Renal cortex interstitium (tissue), 11 donors: ENCODE data around the gene POU6F2. TPM values are rescaled to one million over a fixed set of nuclear protein-coding genes. Genes with fewer than 3 reads are reported as not detected.
A peak's percentile ranks its signal among the peaks of the same experiment; 100 is the strongest.
"Not testable (repeated sequence)": the region's sequence is repeated elsewhere in the genome, so short reads cannot be mapped to it uniquely, and the experiment has no call there.

Experiments
- DNase-seq, 11 donors: peaks; one replicate each; pipeline ENCODE4 v3.0.0-alpha.2; 2013; ENCODE audit warnings: low read depth in 9 of 11, low spot score in 4 of 11; ENCODE audit errors: extremely low read depth in 1 of 11
- polyA plus RNA-seq, 3 donors: library from polyadenylated mRNA; unstranded; fragments of 120-200 nt; gene quantifications; one replicate each; pipeline ENCODE4 v1.2.1, GENCODE V29; 2013; ENCODE audit not compliant: insufficient read length in 3 of 3

The POU6F2 gene
- polyA plus RNA-seq, 3 donors, result 0.11 to 0.35 (median 0.26) TPM

DNA sequence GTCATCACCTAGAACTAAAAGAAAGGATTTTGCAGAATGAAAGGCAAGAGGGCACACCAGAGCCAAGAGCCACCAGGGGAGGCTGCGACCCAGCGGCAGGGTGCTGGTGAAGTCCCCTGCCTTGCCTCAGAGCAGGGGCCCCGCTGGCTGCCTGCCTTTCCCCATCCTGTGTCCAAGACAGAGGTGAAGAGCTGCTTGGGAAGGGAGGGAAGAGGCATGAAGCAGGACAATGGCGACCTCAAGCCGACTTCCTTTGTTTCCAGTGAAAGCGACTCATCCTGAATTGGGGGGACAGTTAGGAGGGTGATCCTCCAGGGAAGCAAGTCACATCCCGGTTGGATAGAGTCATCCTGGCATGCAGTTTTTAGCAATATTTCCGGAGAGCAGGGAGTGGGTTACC is 333.0 kb downstream of the POU6F2 start:
- no peak for DNase-seq

DNA sequence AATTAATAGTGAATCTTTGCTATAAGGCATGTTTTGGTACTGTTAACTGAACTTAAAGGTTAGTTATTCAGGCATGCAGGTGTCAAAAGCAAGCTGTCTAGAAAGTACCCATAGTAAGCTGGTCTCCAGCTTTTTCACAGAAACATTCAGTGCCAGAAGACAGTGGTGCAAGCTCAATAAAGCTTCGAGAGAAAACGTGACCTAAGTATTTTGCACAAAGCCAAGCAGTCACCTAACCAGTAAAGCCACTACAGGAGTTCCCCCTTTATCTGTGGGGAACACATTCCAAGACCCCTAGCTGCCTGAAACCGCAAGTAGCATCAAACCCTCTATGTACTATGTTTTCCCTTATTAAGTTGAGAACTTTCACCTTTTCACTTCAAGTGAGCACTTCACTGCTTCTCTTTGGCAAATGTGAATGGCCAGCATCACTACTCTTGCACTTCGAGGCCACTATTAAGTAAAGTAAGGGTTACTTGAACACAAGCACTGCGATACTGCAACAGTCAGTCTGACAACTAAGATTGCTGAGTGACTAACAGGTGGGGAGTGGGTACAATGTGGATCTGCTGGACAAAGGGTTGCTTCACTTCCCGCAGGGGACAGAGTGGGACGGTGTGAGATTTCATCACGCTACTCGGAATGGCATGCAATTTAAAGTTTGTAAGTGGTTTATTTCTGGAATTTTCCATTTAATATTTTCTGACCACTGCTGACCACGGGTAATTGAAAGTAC is 334.7 kb downstream of the POU6F2 start:
- DNase-seq, result no peak

DNA sequence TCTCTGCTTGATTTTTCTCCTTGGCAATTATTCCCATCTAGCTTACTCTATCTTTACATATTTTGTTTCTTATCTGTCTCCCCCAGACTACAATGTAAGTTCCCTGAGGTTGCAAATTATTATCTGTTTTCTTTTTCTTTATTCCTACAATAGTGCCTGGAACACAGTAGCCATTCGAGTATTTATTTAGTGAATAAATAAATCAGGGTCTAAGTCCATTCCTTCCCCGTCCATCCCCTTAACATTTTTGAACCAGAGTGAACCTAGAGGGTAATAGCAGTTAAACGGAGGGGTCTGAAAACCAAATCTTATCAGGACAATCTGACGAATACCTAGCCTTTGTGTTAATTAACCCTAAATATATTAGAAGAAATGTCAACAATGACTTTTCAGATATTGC is 335.7 kb downstream of the POU6F2 start:
- no peak for DNase-seq

DNA sequence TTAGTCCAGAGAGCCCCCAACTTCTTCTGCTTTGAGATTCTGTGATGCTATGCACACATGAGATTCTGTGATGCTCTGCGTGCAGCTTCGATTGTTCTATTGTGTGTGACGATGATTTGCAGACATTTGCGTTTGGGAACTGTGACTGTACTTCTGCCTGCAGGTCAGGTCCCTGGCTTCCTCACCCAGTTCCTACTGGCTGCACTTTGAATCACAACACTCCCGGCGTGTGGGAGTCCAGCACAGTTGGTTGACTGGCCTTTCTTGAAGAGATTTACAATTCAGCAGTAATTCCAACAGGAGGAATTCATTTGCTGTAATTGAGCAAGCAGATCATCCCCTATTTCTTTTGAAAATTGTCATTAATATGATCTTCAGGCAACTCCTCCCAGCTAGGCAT is 336.3 kb downstream of the POU6F2 start:
- peak in 10 of 11 donors; percentile 38 to 77 (median 58) for DNase-seq

DNA sequence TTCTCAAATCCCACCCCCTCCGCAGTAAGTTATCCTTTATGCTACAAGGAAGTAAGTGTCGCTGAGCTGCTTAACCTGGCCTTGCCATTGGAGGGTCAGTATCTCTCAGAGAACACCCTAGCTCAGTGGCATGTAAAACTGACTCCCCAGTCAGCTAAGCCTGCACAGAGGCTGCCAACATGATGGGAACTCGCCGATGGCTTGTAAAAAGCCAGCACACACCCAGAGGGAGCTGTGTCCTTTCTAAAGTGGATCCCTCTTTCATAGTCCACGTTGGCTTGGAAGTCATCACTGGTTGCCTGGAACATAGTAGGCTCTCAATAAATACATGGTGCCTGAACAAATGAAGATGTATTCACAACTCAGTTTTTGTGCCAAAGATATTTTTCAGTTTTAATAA is 339.4 kb downstream of the POU6F2 start:
- no peak for DNase-seq

DNA sequence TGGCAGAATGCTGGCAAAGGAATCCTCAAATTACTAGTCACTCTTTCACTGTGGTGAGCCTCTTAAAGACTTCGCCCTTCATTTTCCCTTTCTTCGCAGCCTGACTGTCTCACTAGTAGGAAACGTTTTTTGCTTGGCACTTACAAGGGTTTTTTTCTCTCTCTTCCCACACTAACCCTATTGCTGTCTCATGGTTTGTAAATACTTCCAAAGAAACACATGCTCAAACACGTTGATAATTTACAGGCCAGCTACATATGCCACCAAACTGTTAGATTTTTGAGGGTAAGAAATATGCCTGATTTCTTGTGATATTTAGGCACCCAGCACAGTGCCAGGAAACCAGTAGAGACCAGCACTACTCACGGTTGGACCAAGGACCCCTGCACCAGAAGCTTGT is 340.2 kb downstream of the POU6F2 start:
- no peak for DNase-seq

DNA sequence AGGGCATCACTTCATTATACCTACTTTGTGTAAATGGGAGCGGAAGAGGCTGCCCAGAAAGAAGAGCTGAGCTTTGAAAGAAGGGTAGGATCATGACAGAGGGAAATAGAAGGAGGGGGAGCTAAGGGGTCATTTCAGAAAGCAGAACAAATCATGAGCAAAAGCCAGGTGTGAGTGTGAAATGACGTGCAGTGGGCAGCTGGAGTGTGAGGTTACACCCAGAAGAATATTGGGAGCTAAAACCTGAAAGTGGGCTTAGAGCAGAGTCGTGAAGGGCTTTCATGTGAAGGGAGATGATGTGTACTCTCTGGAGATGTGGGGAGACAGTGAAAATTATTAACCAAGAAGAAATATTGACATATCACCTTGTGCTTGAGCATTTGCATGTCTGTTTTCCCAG is 343.5 kb downstream of the POU6F2 start:
- DNase-seq, result no peak

DNA sequence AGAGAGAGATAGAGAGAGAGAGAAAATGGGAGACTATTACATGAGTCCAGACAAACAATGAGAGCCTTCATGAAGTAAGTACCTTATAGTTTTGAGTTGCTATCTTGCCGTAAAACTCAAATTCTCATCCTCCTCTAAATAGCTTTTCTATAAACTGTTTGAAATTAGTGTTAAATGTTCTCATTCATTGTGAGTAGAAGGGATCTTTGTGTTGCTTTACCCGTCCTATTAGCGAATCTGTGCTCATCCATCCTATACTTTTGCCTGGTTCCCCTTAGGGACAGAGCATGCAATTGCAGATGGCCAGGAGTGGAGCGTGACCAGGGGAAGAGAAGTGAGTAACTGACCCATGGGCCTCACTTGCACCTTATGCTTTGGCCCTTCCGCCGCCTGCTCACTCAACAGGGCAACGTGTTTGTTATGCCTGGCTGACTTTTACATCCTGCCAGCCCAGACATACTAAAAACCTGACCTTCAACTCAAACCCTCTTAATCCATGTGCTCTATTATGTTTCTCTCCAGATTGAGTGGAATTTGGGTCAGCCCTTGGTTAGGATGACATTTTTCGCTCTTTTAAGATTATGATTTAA is 344.3 kb downstream of the POU6F2 start:
- peak in 2 of 11 donors; percentile 28 to 37 for DNase-seq

DNA sequence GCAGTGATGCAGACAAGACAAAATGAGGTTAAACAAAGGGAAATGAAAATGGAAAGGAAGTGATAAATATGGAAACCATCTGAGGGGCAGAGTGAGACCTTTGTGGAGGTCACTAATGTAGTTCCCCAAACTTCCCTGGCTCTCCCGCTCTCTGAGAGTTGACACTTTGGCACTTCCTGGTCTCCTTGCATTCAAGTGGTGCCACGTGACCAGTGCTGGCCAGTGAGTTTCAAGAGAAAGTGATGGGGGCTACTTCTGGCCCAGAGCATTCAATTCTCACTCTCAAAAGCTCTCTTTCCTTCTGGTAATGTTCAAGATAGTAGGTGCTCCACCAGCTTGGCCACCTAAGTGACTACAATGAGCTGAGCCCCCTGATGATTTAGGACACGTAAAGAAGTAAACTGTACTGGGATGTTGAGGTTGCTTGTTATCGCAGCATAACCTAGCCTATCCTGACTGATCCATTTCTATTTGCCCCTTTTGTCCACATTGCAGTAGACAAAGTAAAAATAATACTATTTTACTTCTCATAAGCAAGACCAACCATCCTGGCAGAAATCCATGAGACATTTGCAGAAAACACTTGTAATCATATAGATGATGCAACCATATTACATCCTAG is 346.5 kb downstream of the POU6F2 start:
- no peak for DNase-seq

DNA sequence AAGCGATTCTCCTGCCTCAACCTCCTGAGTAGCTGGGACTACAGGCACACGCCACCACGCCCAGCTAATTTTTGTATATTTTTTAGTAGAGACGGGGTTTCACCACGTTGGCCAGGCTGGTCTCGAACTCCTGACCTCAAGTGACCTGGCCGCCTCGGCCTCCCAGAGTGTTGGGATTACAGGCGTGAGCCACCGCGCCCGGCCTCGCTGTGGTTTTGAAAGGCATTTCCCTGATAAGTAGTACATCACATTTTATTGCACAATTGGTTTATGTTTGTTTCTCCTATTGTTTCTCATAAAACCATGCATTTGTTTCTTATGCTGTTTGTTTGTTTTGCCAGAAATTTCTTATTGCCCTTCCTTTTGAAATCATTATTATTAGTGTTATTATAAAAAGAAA is 353.9 kb downstream of the POU6F2 start:
- DNase-seq, result not testable (repeated sequence)

DNA sequence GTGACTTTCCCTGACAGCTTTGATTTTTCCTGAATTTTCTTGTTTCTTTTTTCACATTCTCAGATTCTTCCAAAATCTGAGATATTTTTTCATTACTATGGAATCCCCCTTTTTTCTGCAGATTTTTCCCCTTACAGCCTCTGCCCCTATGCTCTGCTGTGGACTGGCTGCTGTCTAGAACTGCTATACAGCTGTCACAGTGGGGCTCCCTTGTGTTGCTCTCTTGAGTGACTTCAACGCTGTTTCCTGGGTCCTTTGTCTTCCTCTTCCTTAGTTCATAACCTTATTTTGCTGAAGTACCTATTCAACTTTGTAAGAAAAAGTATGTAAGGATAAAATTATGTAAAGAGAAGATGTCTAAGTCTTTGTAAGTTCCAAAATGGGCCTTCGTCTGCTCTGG is 354.4 kb downstream of the POU6F2 start:
- DNase-seq, result no peak

DNA sequence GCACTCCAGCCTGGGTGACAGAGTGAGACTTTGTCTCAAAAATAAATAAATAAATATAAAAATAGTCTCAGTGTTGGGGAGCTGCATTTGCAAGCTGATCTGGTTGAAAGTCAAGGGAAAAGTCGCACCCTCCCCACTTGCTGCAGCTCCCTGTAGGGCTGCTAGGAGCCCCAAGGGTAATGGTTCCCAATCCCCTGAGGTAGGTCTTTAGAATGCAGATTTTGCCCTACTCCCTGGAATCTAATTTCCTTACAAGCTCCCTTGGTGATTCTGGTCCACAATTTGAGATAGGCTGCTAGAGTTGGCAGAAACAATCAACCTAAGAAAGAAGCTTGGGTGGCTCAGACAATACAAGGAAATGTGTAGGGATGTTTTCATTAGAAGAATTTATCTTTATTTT is 356.0 kb downstream of the POU6F2 start:
- no peak for DNase-seq

DNA sequence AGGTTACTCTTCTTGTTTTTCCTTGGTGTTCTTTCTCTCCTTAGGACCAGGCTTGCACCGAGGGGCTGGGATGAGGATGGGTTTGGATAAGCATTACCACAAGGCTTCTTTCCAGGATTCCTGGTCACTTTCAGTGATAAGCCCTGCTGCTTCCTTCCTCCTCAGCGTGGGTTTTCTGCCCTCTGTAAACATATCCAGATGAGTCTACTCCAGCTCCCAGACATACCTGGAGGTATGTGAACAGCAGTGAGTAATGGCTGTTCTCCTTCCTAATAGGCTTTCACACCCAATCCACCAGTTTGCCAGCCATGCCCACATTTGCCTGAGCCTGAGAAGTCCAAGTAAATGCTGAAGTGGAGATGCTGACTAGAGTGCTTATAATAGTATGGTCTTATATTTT is 358.7 kb downstream of the POU6F2 start:
- DNase-seq, result no peak

DNA sequence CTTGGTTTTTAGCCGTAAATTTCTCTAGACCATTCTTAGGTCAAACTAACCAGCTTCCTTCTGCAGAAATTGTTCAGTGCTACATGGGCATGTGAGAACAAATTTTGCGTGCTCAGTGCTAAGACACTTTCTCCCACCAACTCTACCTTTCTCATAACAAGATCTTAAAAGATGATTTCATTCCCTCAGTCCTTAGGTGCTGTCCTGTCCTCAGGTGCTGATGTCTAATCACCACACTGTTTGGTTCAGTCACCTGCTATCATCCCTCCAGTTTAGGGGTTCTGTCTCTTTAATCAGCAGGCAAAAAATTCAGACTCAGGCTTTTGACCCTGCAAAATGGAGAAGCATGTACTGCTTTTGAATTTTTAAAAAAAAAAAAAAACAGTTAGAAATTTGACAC is 361.0 kb downstream of the POU6F2 start:
- no peak for DNase-seq

DNA sequence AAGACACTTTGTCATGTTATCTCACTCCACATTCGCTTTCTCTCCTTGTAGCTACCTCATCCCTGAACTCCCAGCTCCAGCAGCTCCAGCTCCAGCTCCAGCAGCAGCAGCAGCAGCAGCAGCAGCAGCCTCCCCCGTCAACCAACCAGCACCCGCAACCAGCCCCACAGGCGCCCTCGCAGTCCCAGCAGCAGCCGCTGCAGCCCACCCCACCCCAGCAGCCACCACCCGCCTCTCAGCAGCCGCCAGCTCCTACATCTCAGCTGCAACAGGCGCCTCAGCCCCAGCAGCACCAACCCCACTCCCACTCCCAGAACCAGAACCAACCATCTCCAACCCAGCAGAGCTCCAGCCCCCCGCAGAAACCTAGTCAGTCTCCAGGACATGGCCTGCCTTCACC is 361.9 kb downstream of the POU6F2 start:
- DNase-seq, result no peak

DNA sequence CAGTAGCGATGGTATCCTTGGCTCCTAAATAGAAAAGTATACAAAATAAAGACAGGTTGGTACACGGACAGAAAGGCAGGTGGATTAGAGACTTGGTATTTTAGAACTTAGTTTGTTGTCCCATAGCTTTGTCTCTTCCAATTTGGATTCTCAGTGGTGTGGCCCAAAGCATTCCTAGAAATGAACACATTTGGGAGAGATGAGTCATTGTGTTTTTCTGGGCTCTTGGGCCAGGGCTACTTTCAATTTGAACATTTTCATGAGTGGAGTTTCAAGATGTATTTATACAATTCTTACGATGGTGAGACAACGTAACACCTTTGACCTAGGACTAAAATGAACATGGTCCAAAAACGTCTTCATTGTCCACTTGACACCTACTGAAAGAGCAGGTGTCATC is 363.4 kb downstream of the POU6F2 start:
- DNase-seq, result no peak

DNA sequence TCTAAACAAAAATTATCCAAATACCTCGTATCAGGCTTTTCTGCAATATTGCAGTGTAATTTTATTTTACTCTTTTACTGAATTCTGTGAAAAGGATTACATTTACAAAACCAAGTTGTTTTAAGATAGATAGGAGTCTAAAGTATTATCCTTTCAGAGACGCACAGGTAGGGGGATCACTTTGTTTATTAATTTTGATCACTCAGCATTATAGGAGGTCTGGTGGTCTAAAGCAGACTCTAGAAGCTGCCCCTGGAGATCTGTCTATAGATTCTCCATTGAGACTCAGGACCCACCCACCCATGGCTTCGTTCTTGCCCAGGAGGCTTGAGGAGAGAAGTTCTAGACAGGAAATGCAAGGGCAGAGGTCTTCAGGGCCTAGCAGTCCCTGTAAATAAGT is 365.1 kb downstream of the POU6F2 start:
- DNase-seq, result no peak

DNA sequence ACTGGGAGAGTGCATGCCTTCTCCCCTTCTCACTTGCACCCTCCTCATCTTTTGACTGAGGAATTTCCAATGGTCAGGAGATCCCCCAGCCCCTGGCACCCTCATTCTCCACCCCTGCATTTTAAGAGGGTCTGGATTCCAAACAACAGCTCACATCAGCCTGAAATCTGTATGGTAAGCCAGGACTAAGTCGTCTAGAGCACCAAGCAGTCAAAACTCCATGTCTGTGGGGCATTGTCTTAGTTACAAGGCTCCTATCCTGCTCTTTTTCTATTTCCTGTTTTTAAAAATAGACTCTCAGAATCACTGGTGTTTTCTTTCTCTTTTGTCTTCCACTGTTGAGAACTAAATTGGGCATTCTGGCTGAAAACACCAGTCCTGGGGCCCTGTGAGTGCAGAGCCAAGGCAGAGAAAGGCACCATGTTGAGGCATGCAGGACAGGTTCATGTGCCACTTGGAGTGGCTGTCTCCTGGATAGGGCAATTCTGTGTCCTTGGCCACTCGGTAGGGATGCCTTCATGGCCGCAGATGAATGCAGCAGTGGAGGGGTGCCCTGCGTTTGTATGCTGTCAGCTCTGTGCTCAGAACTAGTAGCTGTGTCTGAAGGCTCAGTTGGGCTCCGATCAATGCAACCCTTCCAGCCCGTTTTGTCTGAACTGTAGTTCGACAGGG is 371.9 kb downstream of the POU6F2 start:
- no peak for DNase-seq

DNA sequence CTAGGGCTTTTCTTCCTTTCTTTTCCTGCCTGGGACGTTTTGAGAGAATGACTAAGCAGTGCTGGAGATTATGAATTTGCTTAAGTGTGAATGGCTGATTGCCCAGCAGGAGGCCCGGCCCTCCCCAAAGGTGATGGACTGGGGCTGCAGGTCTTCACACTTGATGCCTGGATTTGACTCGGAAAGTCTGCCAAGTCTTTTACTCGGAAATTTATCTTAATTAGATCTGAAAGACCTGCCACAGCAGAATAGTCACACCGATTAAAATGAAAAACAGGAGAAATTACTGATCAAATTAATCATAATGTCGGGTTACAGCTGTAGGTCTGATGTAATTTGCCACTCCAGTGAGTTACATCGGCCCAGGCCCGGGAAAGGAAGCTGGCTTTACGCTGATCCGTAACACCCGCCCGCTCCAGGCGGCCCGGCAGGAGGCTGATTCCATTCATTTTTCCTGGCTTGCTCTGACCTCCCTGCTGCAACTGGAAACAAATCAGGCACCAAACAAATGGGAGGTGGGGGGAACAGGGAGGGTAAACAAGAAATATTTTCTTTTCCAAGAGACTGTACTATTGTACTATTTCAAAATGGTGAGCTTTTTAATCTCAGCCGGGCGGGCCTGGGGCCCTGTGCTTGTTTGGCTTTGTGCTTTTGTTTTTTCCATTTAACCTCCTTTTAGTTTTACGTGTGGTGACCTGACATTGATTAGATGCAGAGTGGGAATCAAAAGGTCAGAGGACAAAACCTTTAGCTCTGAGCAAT is 376.1 kb downstream of the POU6F2 start:
- peak; percentile 63 to 89 (median 78) for DNase-seq
